HG03060 (cell line): ENCODE measurements around the gene SLC6A17.

Experiments used
- ATAC-seq: cut with Tn5 transposase; IDR thresholded peaks from one replicate; pipeline ENCODE4 v1.9.1; 2021; ENCODE audit warnings: low read depth, moderate number of reproducible peaks; ENCODE audit not compliant: unreplicated experiment

SLC6A17 gene

GRCh38 chr1:110235834-110236682 is 85.8 kb downstream of the SLC6A17 start:
- no peak for ATAC-seq

GRCh38 chr1:110237386-110238152 is 87.3 kb downstream of the SLC6A17 start:
- ATAC-seq, result no peak

GRCh38 chr1:110239441-110240430 is 89.4 kb downstream of the SLC6A17 start:
- ATAC-seq, result no peak

- no peak for ATAC-seq
These were observed 90.3 kb downstream of the SLC6A17 start for GRCh38 chr1:110240476-110241210.

DNA sequence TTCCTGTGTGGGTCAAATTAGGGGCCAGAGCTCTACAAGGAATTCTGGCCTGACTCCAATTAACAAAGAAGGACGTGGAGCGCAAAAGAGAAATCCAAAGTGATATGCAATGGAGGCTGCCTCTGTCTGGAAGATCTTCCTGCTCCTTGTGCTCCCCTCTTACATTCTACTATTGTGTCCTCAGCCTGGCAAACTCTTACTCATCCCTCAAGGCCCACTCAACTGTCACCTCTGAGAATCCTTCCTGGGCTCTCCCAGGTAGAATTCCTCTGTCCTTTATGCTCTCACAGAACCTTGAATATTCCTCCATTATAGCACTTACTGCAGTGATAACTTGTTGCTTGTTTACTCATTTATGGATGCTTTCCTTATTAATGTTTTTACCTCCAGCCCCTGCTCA is 91.2 kb downstream of the SLC6A17 start:
- no peak for ATAC-seq

GRCh38 chr1:110242062-110242461 is 91.8 kb downstream of the SLC6A17 start:
- ATAC-seq, result no peak

DNA sequence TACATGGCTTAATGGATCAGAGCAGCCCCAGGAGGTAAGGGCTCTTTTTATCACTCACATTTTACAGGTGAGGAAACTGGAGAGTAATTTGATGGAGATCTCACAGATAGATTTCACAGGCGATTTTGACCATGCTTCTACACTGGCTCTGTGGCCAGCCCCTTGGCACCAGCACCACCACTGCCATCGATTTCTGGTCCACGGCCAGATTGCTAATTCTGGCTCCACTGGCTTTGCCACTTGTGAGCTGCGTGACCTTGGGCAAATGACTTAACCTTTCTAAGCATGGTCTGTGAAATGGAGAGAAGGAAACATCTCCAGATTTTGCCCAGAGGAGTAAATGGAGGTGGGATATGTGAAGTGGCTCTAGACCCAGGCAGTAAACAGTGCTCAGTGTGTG is 92.4 kb downstream of the SLC6A17 start:
- ATAC-seq, result no peak

GRCh38 chr1:110243146-110243545 is 92.9 kb downstream of the SLC6A17 start:
- ATAC-seq, result no peak

- ATAC-seq, result no peak
These were observed 93.3 kb downstream of the SLC6A17 start for GRCh38 chr1:110243574-110243973.

DNA sequence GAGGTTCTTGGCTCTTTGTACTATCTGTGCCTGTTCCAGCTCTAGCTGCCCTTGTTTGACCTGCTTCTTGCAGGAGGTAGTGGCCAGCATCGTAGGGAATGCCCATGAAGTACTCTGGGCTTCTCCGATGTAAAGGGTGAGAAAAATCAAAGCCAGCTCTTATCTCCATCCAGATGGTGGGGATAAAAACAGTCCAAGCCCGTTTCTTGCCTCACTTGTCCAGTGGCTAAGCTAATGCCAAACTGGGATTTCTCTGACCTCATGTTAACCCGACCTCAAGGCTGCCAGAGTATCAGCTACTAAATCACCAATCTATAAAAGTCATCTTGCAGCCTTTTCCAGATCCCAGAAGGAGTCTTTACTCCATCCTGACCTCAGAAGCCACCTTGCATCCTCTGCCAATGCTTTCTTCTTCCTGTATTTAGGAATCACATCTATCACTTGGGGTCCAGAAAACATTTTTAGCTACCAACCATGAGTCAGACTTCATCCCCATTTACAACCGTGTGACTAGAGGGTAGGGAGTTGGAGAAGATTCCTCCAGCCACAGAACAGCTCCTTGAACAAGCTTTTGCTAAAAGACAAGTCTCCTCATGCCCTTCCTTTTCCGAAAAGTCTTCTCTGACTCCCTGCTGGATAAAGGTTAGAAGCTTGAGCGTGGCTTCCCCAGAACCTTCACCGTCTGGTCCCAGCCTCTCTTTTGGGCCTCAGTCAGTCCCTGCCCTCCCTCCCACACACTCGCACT is 95.8 kb downstream of the SLC6A17 start:
- ATAC-seq, result no peak

DNA sequence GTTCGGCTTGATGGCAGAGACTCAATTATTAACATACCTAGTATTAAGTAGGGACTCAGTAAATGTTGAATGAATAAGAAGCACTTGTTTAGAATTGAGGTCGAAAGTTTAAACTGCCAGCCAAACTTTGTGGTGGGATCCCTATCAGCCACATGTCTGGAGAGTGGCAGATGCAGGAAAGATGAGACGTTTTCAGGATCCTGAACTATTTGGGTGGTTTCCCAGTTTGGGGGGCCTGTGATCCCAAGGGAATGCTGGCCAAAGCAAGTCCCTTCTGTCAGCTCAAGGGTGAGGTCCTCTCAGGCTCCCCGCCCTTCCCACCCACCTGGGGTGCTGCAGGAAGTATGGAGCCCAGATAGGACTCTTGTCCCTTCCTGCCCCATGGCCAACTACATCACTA is 98.5 kb downstream of the SLC6A17 start:
- ATAC-seq, result no peak

DNA sequence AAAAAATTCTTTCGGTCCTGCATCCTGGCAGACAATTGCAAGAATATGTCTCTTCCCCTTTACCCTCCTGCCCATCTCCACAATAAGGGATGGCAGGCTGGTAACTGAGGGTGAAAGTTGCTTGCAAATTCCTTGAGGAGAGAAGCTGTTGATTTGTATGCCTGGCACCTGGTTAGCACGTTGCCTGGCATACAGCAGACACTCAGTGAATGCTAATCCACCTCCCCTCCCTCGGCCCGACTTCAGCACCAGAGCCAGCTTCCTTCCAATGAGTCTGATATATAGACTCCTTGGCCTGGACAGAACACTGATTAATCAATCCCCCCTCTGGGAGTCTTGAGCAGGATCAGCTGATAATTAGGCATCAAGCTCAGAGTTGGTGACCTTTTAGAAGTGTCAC is 99.0 kb downstream of the SLC6A17 start:
- ATAC-seq, result no peak

GRCh38 chr1:110250008-110250407 is 99.7 kb downstream of the SLC6A17 start:
- ATAC-seq, result no peak

GRCh38 chr1:110250749-110251148 is 100.5 kb downstream of the SLC6A17 start:
- no peak for ATAC-seq
